HepG2 (cell line): Measurements from ENCODE around the gene RHOG. TPM values are rescaled to one million over a fixed set of nuclear protein-coding genes. Genes with fewer than 3 reads are reported as not detected.
A peak's percentile ranks its signal among the peaks of the same experiment; 100 is the strongest.

Experiments used
- ATAC-seq: fragments of 200-7000 bp; cut with Tn5 transposase; 3 replicates; pipeline ENCODE4 v1.9.1; 2020; ENCODE audit warnings: mild to moderate bottlenecking, moderate library complexity
- BruUV-seq: library from RNA; stranded (reverse); fragments of 400-500 nt; replicated peaks from 2 replicates; lab custom pipeline; 2021; lab: Mats Ljungman, UMichigan
- CTCF ChIA-PET: fragments of 300-600 bp; formaldehyde crosslinking; extraction: SDS; loops from one replicate; lab custom pipeline; 2021; ENCODE audit warnings: low total read pairs, inconsistent platforms, low intra/inter-chr PET ratio; lab: Yijun Ruan, JAX
- POLR2A ChIA-PET: fragments of 350-600 bp; sonication (Branson Sonifier 250); formaldehyde crosslinking; loops from one replicate; lab custom pipeline; 2020; ENCODE audit warnings: antibody characterized with exemption, inconsistent platforms; lab: Yijun Ruan, JAX
- DNase-seq: peaks from one replicate; pipeline ENCODE4 v3.0.0-alpha.2; 2015; ENCODE audit warnings: low spot score
- FAIRE-seq: peaks from 3 replicates; lab custom pipeline; 2011; peaks lifted over from hg19 to GRCh38; lab: Jason Lieb, UNC
- H2AFZ ChIP-seq: one replicate; pipeline ENCODE4 v1.6.1; 2011; ENCODE audit warnings: low read length, inconsistent platforms
- H3K27ac ChIP-seq: fragments of 300-600 bp; 3 replicates; pipeline ENCODE4 v1.8.0; 2011; ENCODE audit warnings: mixed run types, mild to moderate bottlenecking, mixed read lengths, low read length, inconsistent platforms; ENCODE audit not compliant: insufficient read depth; ENCODE audit errors: extremely low read length
- H3K27me3 ChIP-seq, 2 experiments: fragments of 200-600 bp in 1 of 2; 2 replicates in 1 of 2; 3 replicates in 1 of 2; pipeline versions ENCODE4 v1.6.0 to v1.8.0; 2011; ENCODE audit warnings: low read length in 2 of 2, mild to moderate bottlenecking in 2 of 2, moderate library complexity in 2 of 2, inconsistent platforms in 1 of 2; ENCODE audit not compliant: insufficient read depth in 2 of 2, control insufficient read depth in 1 of 2
- H3K36me3 ChIP-seq, 2 experiments: fragments of 200-600 bp in 1 of 2; replicated peaks in 1 of 2; 2 replicates in 1 of 2; 3 replicates in 1 of 2; pipeline versions ENCODE4 v1.5.1 to v1.8.0; 2011; ENCODE audit warnings: low read length in 2 of 2, inconsistent platforms in 1 of 2; ENCODE audit not compliant: insufficient read depth in 2 of 2, control insufficient read depth in 1 of 2
- H3K4me1 ChIP-seq: 2 replicates; pipeline ENCODE4 v1.5.1; 2012; ENCODE audit warnings: low read length, inconsistent platforms; ENCODE audit not compliant: insufficient read depth
- H3K4me2 ChIP-seq: 2 replicates; pipeline ENCODE4 v1.6.0; 2011; ENCODE audit warnings: low read depth, low read length, inconsistent platforms
- H3K4me3 ChIP-seq, 3 experiments: fragments of 200-600 bp in 1 of 3; sonication (generic), shearing (Covaris generic) in 1 of 3; replicated peaks in 1 of 3; 2 replicates each; pipeline ENCODE4 v1.5.1; 2011 to 2016; ENCODE audit warnings: low read length in 3 of 3, inconsistent platforms in 2 of 3, low read depth in 2 of 3, mild to moderate bottlenecking in 2 of 3, control low read depth in 1 of 3, mixed read lengths in 1 of 3; ENCODE audit not compliant: insufficient read depth in 1 of 3
- H3K79me2 ChIP-seq: one replicate; pipeline ENCODE4 v1.6.1; 2011; ENCODE audit warnings: low read length, inconsistent platforms; ENCODE audit not compliant: insufficient read depth
- H3K9ac ChIP-seq: 2 replicates; pipeline ENCODE4 v1.6.0; 2011; ENCODE audit warnings: mild to moderate bottlenecking, low read depth, low read length, inconsistent platforms; ENCODE audit not compliant: insufficient read depth
- H3K9me3 ChIP-seq: 2 replicates; pipeline ENCODE4 v1.5.1; 2012; ENCODE audit warnings: mild to moderate bottlenecking, low read length
- H4K20me1 ChIP-seq: 2 replicates; pipeline ENCODE4 v1.6.0; 2011; ENCODE audit warnings: inconsistent platforms, mild to moderate bottlenecking, low read length, moderate library complexity; ENCODE audit not compliant: insufficient read depth
- ASH2L ChIP-seq: fragments of 300-600, 200-600 bp; sonication (generic); IDR thresholded peaks from 2 replicates; pipeline ENCODE4 v1.7.0; 2017; ENCODE audit warnings: low read depth, mild to moderate bottlenecking, moderate library complexity, mixed read lengths, low read length; ENCODE audit not compliant: insufficient read length
- BHLHE40 ChIP-seq: IDR thresholded peaks from 2 replicates; pipeline ENCODE4 v1.6.1; 2011; ENCODE audit warnings: low read length, improper control_type of control experiment
- CEBPB ChIP-seq: IDR thresholded peaks from 2 replicates; pipeline ENCODE4 v1.6.1; 2011; ENCODE audit warnings: low read depth, low read length, improper control_type of control experiment, borderline replicate concordance
- GFI1 ChIP-seq: sonication (generic); formaldehyde crosslinking; IDR thresholded peaks from 2 replicates; pipeline ENCODE4 v1.5.0; 2020; ENCODE audit warnings: missing genetic modification reagents, mild to moderate bottlenecking, borderline replicate concordance
- HNRNPUL1 ChIP-seq: fragments of 200-400 bp; formaldehyde crosslinking; IDR thresholded peaks from 2 replicates; pipeline ENCODE4 v1.6.1; 2017; ENCODE audit warnings: low read depth, mild to moderate bottlenecking, low read length, moderate library complexity
- NFE2L2 ChIP-seq: fragments of 150-350 bp; IDR thresholded peaks from 2 replicates; pipeline ENCODE4 v1.6.1; 2014; ENCODE audit warnings: low read length
- NR2F1 ChIP-seq, 2 experiments: fragments of 450-650 bp in 1 of 2; formaldehyde crosslinking in 1 of 2; IDR thresholded peaks; 2 replicates each; pipeline versions ENCODE4 v1.5.0 to v1.6.1; 2016 to 2020; ENCODE audit warnings: mild to moderate bottlenecking in 1 of 2, missing compliant biosample characterization in 1 of 2, missing genetic modification reagents in 1 of 2, moderate library complexity in 1 of 2
- RXRA ChIP-seq: sonication (generic); formaldehyde crosslinking; IDR thresholded peaks from 2 replicates; pipeline ENCODE4 v1.5.1; 2020; ENCODE audit warnings: missing genetic modification reagents
- SMAD3 ChIP-seq: sonication (generic); formaldehyde crosslinking; IDR thresholded peaks from 2 replicates; pipeline ENCODE4 v1.4.0; 2020; ENCODE audit warnings: missing genetic modification reagents
- ZBTB3 ChIP-seq: sonication (generic); formaldehyde crosslinking; IDR thresholded peaks from 2 replicates; pipeline ENCODE4 v1.4.0; 2020; ENCODE audit warnings: low read depth, mild to moderate bottlenecking, moderate library complexity, missing genetic modification reagents, borderline replicate concordance
- ZBTB42 ChIP-seq: sonication (generic); formaldehyde crosslinking; IDR thresholded peaks from 2 replicates; pipeline ENCODE4 v1.5.0; 2020; ENCODE audit warnings: mild to moderate bottlenecking, missing genetic modification reagents
- ZNF251 ChIP-seq: sonication (generic); formaldehyde crosslinking; IDR thresholded peaks from 2 replicates; pipeline ENCODE4 v1.9.0; 2021; ENCODE audit warnings: mild to moderate bottlenecking, missing genetic modification reagents
- ZNF646 ChIP-seq: sonication (generic); formaldehyde crosslinking; IDR thresholded peaks from 2 replicates; pipeline ENCODE4 v1.9.0; 2021; ENCODE audit warnings: mild to moderate bottlenecking, missing genetic modification reagents
- ZNF691 ChIP-seq: sonication (generic); formaldehyde crosslinking; IDR thresholded peaks from 2 replicates; pipeline ENCODE4 v1.4.0; 2020; ENCODE audit warnings: missing genetic modification reagents, low read depth, mild to moderate bottlenecking, borderline replicate concordance
- ZSCAN31 ChIP-seq: sonication (generic); formaldehyde crosslinking; IDR thresholded peaks from 2 replicates; pipeline ENCODE4 v1.5.0; 2020; ENCODE audit warnings: low read depth, mild to moderate bottlenecking, missing genetic modification reagents
- in situ Hi-C: cut with HindIII; loops from 2 replicates; pipeline ENCODE4 v1.10.0; 2017; ENCODE audit warnings: low pct_unique_long_range_greater_than_20kb; ENCODE audit not compliant: extremely low pct_ligation_motif_present
- intact Hi-C: fragments of 100-400 bp; cut with micrococcal nuclease; formaldehyde crosslinking; loops from one replicate; pipeline ENCODE4 v1.10.0; 2022; ENCODE audit not compliant: unreplicated experiment
- polyA plus RNA-seq, 8 experiments: library from polyadenylated mRNA; depleted of rRNA in 3 of 8; stranded (reverse) in 7 of 8; unstranded in 1 of 8; fragments of >200 nt; fragmentation: Illumina TruSeq in 4 of 8; extraction: Trizol in 4 of 8; gene quantifications; 2 replicates each; pipeline versions ENCODE4 v1.2.1 to v1.2.3, GENCODE V29; 2011 to 2016; ENCODE audit warnings: low read depth in 4 of 8, missing spikeins in 1 of 8, mixed read lengths in 1 of 8; ENCODE audit not compliant: insufficient read depth in 1 of 8
- total RNA-seq, 5 experiments: library from RNA; depleted of rRNA; stranded (reverse); fragments of >200 nt; fragmentation: Illumina TruSeq; extraction: Trizol; gene quantifications; 2 replicates each; pipeline ENCODE4 v1.2.3, GENCODE V29; 2016; ENCODE audit warnings: low read depth in 1 of 5
- TF ChIP-seq, protein P1 (sequence below): sonication (generic); formaldehyde crosslinking; IDR thresholded peaks from 2 replicates; pipeline ENCODE4 v1.5.0; 2020; ENCODE audit warnings: mild to moderate bottlenecking, missing genetic modification reagents, moderate library complexity

Gene RHOG
- total and polyA plus RNA-seq, 2 of the 13 experiments (the other 11 are each of a cell fraction or from before 2014, with no cell fraction given): 7.7 to 23.4 TPM

DNA sequence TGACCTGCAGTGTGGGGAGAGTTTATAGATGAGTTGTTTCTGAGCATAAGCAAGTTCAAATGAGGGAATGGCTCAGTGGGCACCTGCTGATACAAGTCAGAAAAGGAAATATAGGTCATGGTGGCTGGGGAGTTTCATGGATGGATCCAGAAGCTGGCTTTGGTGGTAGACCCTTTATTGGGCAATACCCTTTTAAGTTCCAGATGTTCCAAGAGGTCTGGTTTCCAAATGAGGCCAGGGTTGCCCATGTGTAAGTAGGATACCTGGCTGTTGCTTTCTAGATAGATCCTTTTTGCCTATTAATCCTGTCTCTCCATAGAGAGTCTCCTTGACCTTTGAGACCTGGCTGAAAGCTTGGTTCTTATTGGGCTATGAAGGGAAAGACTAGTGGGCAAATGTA is 16.9 kb upstream of the RHOG start:
- Histone ChIP-seq H3K9me3 (no peaks in the 10 kb centered on the region), H4K20me1 (no peaks in the 10 kb centered on the region), H3K4me3 (peak overlapping the region; percentile 38 to 87 (median 76); a peak in 4 of 6 replicates), H2AFZ (no peak overlapping the region), H3K27ac (no peak overlapping the region), H3K36me3 (no peaks in the 10 kb centered on the region), H3K79me2 (peaks cover 66% of the 10 kb centered on the region), H3K4me1 (peaks cover 66% of the 10 kb centered on the region), H3K27me3 (no peaks in the 10 kb centered on the region; a peak in 1 of 5 replicates), H3K4me2 (peak overlapping the region; percentile 92), H3K9ac (peak overlapping the region; percentile 82; the same call in 1 of the 2 replicates)
- FAIRE-seq (no peak), DNase-seq (peak; percentile 48), ATAC-seq (no peak)
- intact Hi-C loops: loop anchor here (2.0 to 5.0 kb wide), 2 partner anchors 19 to 85 kb away; no protein-coding TSS in a partner anchor
- CTCF ChIA-PET: no interaction called here
- BruUV-seq: no TSS peak
- in situ Hi-C loops: loop anchor here (10.0 kb wide), 1 partner anchor 107 kb away; no protein-coding TSS in a partner anchor
- POLR2A ChIA-PET: interaction anchor here (1.1 kb wide), 1 partner anchor 48 kb away, joined by 4 read pairs; no protein-coding TSS in a partner anchor
- TF ChIP-seq, protein P1, sequence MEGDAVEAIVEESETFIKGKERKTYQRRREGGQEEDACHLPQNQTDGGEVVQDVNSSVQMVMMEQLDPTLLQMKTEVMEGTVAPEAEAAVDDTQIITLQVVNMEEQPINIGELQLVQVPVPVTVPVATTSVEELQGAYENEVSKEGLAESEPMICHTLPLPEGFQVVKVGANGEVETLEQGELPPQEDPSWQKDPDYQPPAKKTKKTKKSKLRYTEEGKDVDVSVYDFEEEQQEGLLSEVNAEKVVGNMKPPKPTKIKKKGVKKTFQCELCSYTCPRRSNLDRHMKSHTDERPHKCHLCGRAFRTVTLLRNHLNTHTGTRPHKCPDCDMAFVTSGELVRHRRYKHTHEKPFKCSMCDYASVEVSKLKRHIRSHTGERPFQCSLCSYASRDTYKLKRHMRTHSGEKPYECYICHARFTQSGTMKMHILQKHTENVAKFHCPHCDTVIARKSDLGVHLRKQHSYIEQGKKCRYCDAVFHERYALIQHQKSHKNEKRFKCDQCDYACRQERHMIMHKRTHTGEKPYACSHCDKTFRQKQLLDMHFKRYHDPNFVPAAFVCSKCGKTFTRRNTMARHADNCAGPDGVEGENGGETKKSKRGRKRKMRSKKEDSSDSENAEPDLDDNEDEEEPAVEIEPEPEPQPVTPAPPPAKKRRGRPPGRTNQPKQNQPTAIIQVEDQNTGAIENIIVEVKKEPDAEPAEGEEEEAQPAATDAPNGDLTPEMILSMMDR (CRISPR knock-in tag): no peak
- TF ChIP-seq NR2F1 (CRISPR knock-in tag; IDR thresholded peaks at IDR 0.05): peak in 1 of 2 experiments; percentile 32; a peak in 1 of 4 replicates
- no peak for TF ChIP-seq BHLHE40
- TF ChIP-seq ZBTB3: no peak
- no peak for TF ChIP-seq HNRNPUL1
- TF ChIP-seq ZNF691 (CRISPR knock-in tag): no peak
- no peak for TF ChIP-seq ASH2L
- no peak for TF ChIP-seq ZNF646 (CRISPR knock-in tag)
- TF ChIP-seq GFI1 (CRISPR knock-in tag): no peak
- no peak for TF ChIP-seq RXRA (CRISPR knock-in tag)
- TF ChIP-seq SMAD3 (CRISPR knock-in tag): no peak
- TF ChIP-seq ZSCAN31 (CRISPR knock-in tag): no peak
- no peak for TF ChIP-seq ZBTB42 (CRISPR knock-in tag)
- TF ChIP-seq CEBPB: peak; percentile 65
- TF ChIP-seq NFE2L2: no peak
- no peak for TF ChIP-seq ZNF251 (CRISPR knock-in tag)
